Mucosa of gallbladder (tissue), 1 donor: ENCODE data around the gene TUBGCP4. TPM values are rescaled to one million over a fixed set of nuclear protein-coding genes. Genes with fewer than 3 reads are reported as not detected.

ENCODE experiments used
- DNase-seq: peaks from one replicate; pipeline ENCODE4 v3.0.0-alpha.2; 2020; ENCODE audit warnings: low spot score
- total RNA-seq: library from RNA; stranded (reverse); gene quantifications from one replicate; pipeline ENCODE4 v1.2.1, GENCODE V29; 2021
- donor health status: DM: no; HTN: no; CAD: no.

TUBGCP4 gene
- total RNA-seq, 1 donor from 2014 or later = 22.0 TPM

GRCh38 chr15:43404130-43404529 lies 33.2 kb downstream of the TUBGCP4 start:
- no peak for DNase-seq

DNA sequence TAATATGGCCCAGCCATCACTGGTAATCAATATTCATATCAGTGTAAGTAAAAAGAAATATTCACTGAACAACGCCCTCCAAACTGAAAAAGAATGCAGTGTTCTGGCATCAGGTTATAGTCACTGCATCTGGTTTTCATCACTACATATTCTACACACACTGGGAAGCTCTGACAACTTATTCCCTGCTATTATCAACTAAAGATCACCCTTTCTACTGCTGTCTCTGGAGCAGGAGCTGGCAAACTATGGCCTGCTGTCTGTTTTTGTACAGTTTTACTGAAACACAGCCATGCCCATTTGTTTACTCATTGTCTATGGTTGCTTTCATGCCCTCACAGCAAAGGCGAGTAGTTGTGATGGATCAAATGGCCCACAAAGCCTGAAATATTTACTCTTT lies 35.3 kb downstream of the TUBGCP4 start:
- DNase-seq = no peak

DNA sequence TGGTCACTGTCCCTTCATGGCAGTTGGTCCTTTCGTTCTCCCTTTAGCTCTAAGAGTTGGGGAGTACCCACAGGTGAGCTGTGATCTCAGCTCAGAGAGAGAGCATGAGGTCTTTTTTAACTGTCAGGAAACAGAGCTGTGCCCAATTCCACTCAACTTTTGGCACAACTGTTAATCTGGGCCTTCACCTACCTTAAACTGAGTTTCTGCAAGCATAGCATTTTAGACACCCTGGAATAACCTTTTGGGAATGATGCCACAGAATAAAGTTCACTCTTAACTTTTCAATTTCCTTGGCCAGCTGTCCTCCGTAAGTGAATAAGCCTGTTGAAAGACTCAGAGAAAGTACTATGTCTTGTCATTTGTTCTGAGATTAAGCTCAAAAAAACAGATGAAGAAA lies 35.9 kb downstream of the TUBGCP4 start:
- no peak for DNase-seq

DNA sequence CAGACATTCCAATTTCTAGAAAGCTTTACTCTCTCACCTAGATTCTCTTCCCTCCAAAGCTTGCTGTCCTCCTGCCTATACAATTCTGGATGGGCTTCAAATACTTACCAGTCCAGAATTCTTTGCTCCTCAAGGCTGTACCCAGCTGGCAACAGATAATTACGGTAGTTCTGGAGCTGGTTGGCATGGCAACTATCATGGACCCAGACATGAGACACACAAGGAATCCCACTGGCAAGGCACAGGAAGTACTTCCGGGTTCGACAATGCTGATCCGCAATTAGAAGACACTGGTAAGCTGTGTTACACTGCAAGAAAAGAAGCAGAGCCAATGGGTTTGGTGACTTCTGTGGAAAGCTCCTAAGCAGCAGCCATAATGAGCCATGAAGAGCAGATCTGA lies 37.9 kb downstream of the TUBGCP4 start:
- no peak for DNase-seq

GRCh38 chr15:43410572-43411214 lies 39.8 kb downstream of the TUBGCP4 start:
- no peak for DNase-seq

GRCh38 chr15:43412096-43412495 lies 41.2 kb downstream of the TUBGCP4 start:
- no peak for DNase-seq

GRCh38 chr15:43414196-43414595 lies 43.3 kb downstream of the TUBGCP4 start:
- no peak for DNase-seq

DNA sequence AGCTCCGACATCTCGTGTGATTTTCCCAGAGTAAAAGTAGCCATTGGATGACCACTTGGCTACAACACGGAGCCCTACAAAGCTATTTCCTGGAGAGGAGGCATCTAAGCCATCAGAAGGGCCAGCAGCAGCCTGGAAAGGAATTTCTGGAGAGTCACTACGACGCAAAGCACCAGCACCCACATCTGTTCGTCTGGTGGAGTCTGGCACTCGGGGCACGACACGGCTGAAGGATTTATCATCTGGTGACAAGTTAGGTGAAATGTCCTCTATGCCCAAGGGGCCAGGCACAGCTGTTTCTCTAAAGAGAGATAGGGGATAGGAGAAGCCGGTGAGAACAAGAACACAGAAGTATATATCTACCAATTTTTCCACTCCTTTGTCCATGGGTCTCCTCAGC lies 49.5 kb downstream of the TUBGCP4 start:
- no peak for DNase-seq

DNA sequence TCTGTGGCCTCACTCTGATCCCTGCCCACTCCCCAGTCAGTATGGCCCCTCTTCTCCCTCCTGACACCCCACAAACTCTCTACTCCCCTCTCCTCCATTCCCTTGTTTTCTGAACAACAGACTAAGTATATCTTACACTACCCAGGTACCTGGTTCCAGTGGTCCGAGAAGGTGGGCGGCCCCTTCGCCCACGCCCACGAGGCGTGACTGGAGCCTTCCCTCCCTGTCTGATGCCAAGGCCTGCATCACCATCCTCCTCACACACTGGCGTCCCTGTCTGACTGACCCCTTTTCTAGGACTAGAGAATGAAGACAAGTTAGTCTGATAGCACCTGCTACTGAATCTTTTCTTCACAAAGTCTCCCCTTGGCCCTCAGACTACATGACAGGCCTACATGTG lies 50.0 kb downstream of the TUBGCP4 start:
- no peak for DNase-seq

DNA sequence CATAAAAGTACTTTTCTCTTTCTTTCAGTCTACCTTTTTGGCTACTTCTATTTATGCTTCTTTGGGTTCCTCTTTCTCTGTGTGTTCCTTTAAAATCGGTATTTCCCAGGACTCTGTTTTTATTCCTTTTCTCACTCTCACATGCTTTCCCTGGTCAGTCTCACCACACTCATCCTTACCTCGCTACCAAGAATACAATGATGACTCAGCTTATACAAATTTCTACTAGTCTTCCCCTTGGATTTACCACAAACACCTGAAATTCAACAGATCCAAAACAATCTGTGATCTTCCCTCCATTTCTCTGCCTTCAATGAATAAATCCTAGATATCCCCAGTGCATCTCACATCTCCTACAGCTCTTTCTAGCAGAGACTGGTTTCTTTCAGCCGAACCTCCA lies 52.9 kb downstream of the TUBGCP4 start:
- DNase-seq = no peak

DNA sequence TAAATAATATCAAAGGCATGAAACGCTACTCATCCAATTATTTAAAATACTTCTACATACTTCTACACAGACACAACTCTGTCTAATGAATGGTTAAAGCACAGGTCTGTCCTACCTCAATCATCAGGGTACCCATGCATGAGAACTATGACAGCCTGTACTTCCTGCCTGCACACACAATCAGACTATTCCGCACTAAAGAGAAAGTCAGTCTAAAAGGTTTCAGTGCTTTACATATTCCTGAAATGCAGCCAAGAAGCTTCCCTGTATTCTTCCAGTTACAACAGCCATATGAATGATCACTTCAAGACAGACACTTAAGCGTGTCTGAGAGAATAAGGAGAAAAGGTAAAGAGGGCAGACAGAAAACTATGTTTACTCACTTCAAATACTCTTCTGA lies 58.8 kb downstream of the TUBGCP4 start:
- no peak for DNase-seq

DNA sequence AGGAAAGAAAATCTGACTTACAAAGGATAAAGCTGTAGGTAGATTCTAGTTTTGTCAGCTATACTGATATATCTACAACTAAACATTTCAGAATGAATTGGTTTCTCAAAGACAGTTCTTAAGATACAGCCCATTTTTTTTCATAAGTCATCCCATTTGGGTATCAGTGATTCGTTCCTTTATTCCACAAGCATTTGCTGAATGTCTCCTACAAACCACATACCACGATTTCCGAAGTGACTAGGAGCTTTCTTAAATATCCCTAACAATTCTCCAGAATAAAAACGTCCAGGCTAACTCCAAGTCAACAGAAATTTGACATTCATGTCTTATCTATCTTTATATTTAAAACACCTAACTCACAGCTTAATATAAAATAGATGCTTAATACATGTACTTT lies 62.3 kb downstream of the TUBGCP4 start:
- DNase-seq = no peak

DNA sequence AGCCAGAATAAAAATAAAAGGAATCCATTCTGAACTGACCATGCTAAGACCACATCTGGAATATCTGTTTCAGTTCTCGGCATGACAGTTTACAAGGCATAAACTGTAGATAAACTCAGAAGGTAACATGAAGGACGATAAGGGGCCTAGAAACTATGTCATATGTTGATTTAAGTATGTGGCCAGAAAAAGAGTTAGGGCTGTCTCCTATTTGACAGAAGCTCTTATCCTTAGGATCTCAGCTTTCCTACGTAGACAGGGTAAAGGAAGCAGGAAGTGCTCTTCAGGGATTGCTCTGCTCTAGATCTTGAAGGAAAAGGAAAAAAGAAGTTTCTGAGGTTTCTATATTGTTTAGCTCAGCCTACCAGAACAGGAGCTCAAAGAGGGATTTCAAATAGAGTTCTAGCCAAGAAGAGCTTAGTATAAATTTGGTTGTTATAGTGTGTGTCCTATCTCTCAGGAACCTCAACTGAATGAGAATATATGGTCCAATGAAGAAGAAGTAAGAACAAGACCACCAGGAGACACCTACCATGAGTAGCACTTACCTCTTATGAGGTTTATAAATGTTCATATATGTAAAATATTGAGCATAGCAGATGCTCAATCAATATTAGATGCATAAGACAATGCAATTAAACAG lies 62.9 kb downstream of the TUBGCP4 start:
- DNase-seq = no peak

GRCh38 chr15:43434446-43434845 lies 63.5 kb downstream of the TUBGCP4 start:
- no peak for DNase-seq

- DNase-seq = no peak
These were observed 65.5 kb downstream of the TUBGCP4 start for GRCh38 chr15:43436395-43436794.

- DNase-seq = no peak
These were observed 68.4 kb downstream of the TUBGCP4 start for GRCh38 chr15:43439268-43439667.

DNA sequence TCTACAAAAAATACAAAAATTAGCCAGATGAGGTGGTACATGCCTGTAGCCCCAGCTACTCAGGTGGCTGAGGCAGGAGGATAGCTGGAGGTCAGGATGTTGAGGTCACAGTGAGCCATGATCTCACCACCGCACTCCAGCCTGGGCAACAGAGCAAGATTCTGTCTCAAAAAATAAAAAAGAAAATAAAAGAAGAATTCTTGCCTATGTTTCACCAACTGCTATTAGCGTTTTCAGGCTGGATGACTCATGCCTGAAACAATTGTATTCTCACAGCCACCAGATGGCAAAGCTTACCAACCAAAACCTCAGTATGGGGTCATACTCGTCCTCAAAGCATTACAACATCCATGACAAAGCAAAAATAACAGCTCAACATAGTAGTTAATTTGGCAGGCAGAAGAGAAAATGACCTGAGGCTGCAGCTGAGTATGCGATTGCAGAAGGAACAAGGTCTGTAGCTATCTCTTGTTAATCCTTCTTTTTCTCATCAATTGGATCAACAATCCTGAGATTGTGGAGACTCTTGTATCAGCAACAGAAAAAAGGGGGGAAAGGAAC lies 69.9 kb downstream of the TUBGCP4 start:
- DNase-seq = peak; percentile 42

DNA sequence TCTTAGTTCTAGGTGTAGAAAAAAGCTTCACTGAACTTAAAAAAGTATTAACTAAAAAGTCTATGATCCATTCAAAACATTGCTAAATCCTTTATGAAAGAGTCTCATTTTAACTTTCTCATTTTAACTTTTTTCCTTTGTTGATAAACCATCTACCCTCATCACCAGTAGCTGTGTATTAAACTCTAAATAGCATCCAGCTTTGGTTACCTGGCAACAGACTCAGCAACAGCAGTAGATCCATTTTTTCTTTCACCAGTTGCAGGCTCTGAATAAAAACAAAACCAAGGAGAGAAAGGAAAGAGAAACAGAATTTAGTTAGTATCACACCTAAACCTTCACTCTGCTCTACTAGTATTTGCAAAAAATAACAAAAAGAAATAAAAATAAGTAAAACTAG lies 70.4 kb downstream of the TUBGCP4 start:
- no peak for DNase-seq

DNA sequence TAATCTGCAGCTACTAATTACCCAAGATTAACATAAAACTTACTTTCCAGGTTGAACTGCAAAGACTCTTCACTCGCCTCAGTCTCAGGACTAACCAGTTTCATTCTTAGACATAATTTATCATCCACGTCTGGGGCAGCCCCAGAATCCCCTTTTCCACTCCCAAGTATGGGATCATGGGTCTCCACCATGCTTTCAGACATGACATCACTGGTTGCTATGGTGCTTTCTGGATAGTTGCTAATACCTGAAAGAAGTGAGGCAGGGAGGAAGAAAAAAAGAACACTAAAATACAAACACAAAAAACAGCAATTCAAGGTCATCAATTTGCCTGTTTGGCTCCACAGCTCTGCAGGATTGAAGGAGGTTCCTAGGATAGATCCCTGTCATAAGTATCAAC lies 75.4 kb downstream of the TUBGCP4 start:
- DNase-seq = no peak

DNA sequence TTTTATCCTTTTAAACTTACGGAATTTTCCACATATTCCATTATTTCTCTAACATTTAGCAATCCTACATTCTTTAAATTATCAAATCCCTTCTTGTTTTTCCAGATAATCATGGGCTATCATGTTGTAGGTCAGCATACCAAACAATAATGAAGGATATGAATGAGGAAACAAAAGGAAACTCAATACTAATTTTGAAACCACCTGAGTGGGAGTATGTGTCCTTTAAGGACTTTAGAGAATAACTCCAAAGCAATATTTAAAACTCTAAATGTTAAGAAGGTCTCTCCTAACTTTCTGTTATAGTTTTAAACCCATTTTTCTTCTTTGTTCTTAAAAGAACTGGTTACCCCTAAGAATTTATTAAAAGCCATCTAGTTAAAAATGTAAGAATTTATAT lies 79.1 kb downstream of the TUBGCP4 start:
- no peak for DNase-seq
